Stimulated activated CD4-positive, alpha-beta T cell treated with anti-CD3 and anti-CD28 coated beads, Interleukin-4, amount 100 ng/mL, for 48 hours (primary cell): ENCODE results near the gene MAP1LC3B.

Experiments
- DNase-seq, 2 donors: peaks; one replicate each; pipeline ENCODE4 v3.0.0-alpha.2; 2020; ENCODE audit warnings: low read depth in 2 of 2

MAP1LC3B gene

GRCh38 chr16:87409781-87410180 is 17.6 kb downstream of the MAP1LC3B start:
- no peak for DNase-seq

GRCh38 chr16:87410530-87410929 is 18.4 kb downstream of the MAP1LC3B start:
- DNase-seq, result no peak

GRCh38 chr16:87410968-87411367 is 18.8 kb downstream of the MAP1LC3B start:
- no peak for DNase-seq

GRCh38 chr16:87411375-87412271 is 19.5 kb downstream of the MAP1LC3B start:
- no peak for DNase-seq

GRCh38 chr16:87412371-87412995 is 20.3 kb downstream of the MAP1LC3B start:
- no peak for DNase-seq

DNA sequence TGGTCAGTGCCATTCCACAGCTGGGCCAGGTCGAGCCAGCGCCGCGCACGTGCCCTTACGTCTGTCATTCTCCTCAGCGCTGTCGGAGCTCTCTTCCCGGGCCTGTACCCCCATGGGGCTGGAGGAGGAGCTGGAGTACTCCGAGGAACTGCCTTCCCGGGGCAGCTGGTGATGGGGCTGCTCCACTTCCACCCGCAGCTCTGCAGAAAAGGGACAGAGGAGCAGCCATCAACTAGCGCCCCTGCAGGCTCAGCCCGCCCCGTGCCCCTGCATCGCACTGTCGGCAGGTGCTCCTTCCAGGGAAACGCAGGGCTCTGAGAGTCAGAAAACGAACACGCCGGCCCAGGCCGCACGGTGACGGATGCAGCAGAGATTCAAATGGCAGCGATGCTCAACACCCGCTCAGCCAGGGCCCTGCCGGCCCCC is 20.9 kb downstream of the MAP1LC3B start:
- DNase-seq, result no peak

DNA sequence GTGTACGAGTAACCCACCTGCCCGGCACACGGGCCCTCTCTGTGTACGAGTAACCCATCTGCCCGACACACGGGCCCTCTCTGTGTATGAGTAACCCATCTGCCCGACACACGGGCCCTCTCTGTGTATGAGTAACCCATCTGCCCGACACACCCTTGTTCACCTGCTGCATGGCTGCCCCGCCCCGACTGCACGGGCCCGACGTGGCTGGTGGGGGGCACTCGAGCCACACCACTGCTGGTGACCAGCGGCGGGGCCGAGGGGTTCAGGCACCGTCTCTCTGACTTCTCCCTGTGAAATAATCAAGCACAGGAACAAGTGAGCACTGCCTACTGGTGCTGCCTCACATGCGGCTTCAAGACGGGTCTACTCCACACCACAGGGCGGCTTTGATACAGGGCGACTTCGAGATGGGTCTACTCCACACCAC is 22.1 kb downstream of the MAP1LC3B start:
- DNase-seq, result no peak

GRCh38 chr16:87415441-87415840 is 23.3 kb downstream of the MAP1LC3B start:
- no peak for DNase-seq

GRCh38 chr16:87416826-87417527 is 24.8 kb downstream of the MAP1LC3B start:
- DNase-seq, result peak in 1 of 2 donors; percentile 14

DNA sequence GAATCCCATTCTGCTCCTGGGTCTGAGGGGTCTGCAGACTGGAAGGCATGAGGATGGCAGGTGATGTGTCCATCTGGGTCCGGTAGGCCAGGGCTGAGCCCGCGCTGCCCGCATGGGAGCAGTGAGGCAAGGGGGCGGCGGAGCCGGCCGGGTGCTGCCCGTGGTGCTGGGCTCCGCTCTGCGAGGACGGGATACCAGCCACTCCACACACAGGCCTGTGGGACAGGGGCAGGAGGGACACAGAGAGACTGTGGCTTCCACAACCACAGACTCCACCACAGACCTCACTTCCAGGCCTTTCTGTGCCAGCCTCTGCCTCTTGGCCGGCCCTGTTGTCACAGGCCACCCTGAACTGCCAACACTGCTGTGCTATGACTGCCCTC is 25.4 kb downstream of the MAP1LC3B start:
- no peak for DNase-seq

DNA sequence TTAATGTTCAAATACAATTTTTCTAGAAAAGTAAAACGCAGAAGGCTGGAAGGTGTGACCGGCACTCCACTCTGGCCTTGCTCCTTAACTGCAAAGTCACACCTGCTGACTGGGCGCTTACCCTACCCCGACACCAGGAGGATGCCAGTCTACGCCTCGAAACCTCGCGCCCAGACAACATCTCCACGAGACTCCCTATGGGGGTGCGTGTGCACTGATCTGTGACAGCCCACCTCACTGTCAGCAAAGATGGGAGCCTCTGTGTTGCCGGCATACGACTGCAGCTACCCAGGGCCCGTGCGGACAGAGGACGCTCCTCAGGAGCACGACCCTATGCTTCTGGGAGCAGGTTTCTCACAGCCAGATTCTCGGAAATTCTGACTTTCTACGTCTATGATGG is 26.1 kb downstream of the MAP1LC3B start:
- no peak for DNase-seq

DNA sequence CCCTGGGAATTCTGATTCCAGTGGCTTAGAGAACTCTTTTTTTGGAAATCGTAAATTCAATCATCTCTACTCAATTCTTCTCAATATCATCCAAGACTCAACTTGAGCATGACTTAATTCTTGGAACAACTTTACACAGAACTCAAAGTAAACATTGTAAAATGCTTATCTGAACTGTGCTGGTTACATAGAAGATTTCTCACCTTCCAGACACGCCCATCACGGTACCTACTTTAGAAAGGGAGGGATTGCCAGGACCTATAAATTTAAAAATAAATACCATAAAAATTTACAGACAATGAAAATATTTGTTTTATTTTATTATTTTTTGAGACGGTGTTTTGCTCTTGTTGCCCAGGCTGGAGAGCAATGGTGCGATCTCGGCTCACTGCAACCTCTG is 26.5 kb downstream of the MAP1LC3B start:
- no peak for DNase-seq

GRCh38 chr16:87420026-87421002 is 28.2 kb downstream of the MAP1LC3B start:
- no peak for DNase-seq

DNA sequence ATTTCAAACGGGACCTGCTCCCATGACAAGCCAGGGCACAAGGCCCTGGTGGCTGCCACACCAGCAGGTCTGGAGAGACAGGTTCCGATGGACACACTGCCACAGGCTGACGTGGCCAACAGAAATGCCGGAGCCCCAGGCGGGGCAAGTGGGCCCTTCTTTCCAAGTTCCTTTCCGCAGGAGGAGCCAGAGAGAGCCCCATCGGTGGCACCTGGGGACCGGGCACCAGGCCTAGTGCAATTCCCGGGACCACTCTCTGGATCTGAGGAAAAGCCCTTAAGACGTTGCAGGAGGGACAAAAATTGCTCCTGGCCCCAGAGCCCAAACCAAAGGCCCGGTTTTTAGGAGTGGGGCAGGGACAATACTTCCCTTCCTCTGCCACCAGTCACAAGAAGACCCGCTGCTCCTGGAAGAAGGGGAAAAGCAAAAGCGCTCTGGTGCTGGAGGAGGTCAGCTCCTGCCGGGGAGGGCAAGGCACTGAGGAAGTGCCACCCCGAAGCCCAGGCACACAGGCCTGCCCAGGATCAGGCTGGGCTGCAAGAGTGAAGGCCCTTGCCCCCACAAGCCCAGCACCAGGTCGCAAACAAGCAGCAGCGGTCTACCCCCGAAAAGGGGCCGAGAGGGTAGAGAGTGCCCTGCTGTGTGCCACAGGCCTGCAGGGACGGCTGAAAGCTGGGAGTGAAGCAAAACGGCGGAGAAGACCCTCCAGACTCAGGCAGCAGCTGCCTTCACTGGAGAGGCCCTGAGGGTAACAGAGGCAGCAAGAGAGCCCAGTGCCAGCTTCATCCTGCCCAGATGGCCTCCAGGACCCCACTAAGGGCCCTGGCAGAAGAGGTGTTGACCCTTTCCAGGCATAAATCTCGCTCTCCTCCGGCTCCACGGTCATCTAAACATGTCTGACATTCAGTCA is 29.1 kb downstream of the MAP1LC3B start:
- no peak for DNase-seq

GRCh38 chr16:87422106-87422505 is 30.0 kb downstream of the MAP1LC3B start:
- no peak for DNase-seq

DNA sequence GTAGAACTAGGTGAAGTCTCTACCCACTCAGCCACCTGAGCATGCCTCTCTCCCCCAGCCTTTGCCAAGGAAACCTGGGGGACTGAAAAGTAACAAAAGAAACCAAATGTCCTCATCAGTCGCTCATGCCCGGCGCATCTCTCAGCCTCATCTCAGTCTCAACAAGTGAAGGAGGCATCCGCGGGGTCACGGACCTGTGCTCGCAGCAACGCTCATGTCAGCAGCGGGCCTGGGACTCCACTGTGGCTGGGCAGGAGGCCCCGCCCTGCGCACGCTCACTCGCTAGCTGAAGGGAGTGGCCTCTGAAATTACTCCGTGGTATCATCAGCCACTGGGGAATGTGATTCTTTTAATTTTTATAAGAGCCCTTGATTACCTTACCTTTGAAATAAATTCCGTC is 31.3 kb downstream of the MAP1LC3B start:
- DNase-seq, result no peak

- no peak for DNase-seq
These were observed 32.1 kb downstream of the MAP1LC3B start for GRCh38 chr16:87424266-87424665.

DNA sequence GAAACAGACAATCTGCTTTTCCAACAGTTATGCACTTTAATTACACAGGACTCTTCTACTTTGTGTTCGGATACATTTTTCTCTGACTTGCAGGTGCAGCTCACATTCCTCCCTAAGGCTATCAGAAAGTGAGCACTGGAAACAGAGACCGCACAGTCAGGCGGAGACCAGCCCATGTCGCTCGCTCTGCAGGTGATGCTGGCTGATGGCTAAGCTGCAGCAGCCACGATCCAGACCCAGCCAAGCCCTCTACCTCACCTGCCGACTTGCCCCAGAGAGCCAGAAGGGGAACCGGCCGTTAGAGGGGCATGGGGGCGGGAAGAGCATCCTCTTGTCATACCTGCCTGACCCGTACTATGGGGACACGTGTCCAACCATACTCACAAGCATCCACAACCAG is 33.8 kb downstream of the MAP1LC3B start:
- no peak for DNase-seq

DNA sequence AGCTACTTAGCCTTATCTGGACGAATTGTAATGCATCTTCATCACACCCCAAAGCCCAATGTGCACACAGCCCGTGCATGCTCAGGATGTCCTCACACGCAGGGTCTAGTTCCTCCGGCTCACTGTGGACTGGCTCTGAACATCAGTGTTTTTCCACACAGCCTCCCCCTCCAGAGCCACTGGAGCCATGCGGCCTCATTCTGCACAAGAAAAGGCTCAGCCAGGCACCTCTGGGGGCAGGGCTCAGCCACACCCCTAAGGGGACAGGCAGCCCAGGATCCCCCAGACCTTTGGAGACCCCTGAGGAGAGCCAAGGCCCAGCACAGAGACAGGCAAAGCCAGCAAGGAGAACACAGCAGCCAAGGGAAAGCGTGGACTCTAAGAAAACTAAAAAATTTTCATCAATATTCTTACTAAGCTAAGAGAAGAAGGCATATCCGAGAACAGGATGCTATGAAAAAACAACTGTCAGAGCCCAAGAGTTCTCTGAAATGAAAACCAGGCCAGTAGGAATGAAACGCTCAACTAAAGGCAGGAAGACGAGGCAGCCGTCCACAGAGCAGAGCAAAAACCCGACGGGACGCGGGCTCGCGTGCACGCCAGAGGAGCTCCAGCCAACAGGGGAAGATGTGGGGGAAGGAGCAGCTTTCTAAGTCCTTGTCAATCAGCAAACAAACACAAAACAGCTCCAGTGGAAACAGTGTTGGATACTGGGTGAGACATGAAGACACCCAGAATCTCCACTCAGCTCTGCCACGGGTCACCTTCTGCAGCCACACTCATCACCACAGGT is 34.5 kb downstream of the MAP1LC3B start:
- no peak for DNase-seq
